Uterus (tissue), 2 donors: ENCODE data around the gene XXYLT1.

Experiments
- POLR2A ChIP-seq, 2 donors: fragments of 450-650 bp; IDR thresholded peaks; one replicate each; pipeline ENCODE4 v1.6.1; 2016; ENCODE audit warnings: antibody characterized with exemption in 2 of 2, mild to moderate bottlenecking in 1 of 2, moderate library complexity in 1 of 2
- TF ChIP-seq, protein P1 (sequence below), 4 experiments: fragments of 200-600 bp in 2 of 4; fragments of 450-650 bp in 2 of 4; sonication (generic) in 2 of 4; IDR thresholded peaks; one replicate each; pipeline ENCODE4 v1.5.1; 2016 to 2019; ENCODE audit warnings: antibody characterized with exemption in 4 of 4, mild to moderate bottlenecking in 2 of 4, moderate library complexity in 1 of 4

DNA sequence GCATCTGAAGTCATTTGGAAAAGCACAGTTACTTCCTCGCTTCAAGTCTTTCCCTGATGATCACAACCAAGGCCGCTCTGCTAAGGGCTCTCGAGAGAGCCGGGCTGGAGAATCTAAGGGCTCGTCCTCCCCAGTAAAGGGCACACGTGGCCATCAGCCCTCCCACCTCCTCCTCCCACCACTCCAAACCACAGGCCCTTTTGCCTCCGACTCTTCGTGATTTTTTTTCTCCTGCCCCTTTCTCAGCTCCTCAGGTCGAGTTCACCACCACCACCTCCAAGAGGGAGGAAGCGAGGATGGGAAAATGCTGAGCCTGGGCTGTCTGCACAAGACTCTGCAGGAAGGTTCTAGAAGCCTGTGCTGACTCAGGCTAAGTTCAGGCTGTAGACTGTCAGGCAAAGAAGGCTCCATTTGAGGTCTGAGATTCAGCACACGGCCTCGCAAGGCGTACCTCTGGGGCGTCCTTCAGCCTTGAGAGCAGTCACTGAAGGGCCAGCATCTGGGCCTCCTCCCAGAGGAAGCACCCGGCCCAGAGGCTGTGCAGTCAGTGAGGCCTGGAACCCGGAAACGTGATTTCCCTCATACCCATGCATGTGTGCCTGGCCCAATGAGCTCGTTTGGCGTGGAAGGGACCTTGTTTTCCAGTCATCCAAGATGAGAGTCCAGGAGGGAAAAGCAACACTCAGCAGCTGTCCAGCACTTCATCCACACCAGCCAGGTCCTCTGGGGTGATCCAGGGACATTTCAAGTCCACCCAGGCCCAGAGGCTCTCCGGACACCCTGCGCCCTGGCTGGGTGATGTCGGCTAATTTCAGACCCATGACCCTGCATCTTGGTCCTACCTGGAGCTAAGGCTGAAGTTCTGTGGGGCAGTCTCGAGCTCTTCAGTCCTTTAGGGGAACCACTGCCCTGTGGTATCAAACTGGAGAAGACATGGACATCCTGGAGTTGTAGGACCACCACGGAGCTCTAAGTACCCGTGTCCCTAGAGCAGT lies 196.8 kb downstream of the XXYLT1 start:
- TF ChIP-seq, protein P1, sequence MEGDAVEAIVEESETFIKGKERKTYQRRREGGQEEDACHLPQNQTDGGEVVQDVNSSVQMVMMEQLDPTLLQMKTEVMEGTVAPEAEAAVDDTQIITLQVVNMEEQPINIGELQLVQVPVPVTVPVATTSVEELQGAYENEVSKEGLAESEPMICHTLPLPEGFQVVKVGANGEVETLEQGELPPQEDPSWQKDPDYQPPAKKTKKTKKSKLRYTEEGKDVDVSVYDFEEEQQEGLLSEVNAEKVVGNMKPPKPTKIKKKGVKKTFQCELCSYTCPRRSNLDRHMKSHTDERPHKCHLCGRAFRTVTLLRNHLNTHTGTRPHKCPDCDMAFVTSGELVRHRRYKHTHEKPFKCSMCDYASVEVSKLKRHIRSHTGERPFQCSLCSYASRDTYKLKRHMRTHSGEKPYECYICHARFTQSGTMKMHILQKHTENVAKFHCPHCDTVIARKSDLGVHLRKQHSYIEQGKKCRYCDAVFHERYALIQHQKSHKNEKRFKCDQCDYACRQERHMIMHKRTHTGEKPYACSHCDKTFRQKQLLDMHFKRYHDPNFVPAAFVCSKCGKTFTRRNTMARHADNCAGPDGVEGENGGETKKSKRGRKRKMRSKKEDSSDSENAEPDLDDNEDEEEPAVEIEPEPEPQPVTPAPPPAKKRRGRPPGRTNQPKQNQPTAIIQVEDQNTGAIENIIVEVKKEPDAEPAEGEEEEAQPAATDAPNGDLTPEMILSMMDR (IDR thresholded peaks at IDR 0.05) = no peak
- no peak for TF ChIP-seq POLR2A (IDR thresholded peaks at IDR 0.05)
